Glomerular endothelial cell (primary cell): ENCODE data around the gene DHRS9. TPM values are rescaled to one million over a fixed set of nuclear protein-coding genes. Genes with fewer than 3 reads are reported as not detected.
"Not testable (repeated sequence)": the region's sequence is repeated elsewhere in the genome, so short reads cannot be mapped to it uniquely, and the experiment has no call there.

Experiments used
- DNase-seq: peaks from one replicate; pipeline ENCODE4 v3.0.0-alpha.2; 2011; ENCODE audit warnings: low read depth, low spot score; ENCODE audit errors: extremely low read depth
- total RNA-seq: library from RNA; depleted of rRNA; stranded (reverse); fragments of >200 nt; gene quantifications from 2 replicates; pipeline ENCODE4 v1.2.3, GENCODE V29; 2015

Gene DHRS9
- total RNA-seq, 1 donor from 2014 or later = 3.0 TPM

GRCh38 chr2:169119851-169120250 is 50.5 kb downstream of the DHRS9 start:
- DNase-seq = no peak

- no peak for DNase-seq
Observed at GRCh38 chr2:169129703-169130243, 60.4 kb downstream of the DHRS9 start.

GRCh38 chr2:169131587-169132512 is 62.5 kb downstream of the DHRS9 start:
- peak; percentile 54 for DNase-seq

GRCh38 chr2:169134272-169134671 is 64.9 kb downstream of the DHRS9 start:
- DNase-seq = not testable (repeated sequence)

GRCh38 chr2:169136428-169136827 is 67.1 kb downstream of the DHRS9 start:
- not testable (repeated sequence) for DNase-seq

- no peak for DNase-seq
Observed at GRCh38 chr2:169136885-169137534, 67.6 kb downstream of the DHRS9 start.

- no peak for DNase-seq
Observed at GRCh38 chr2:169137924-169138323, 68.6 kb downstream of the DHRS9 start.

- no peak for DNase-seq
Observed at GRCh38 chr2:169139145-169139544, 69.8 kb downstream of the DHRS9 start.

- DNase-seq = no peak
Observed at GRCh38 chr2:169139993-169140767, 70.8 kb downstream of the DHRS9 start.

GRCh38 chr2:169141713-169142352 is 72.5 kb downstream of the DHRS9 start:
- peak; percentile 29 for DNase-seq

GRCh38 chr2:169143998-169144397 is 74.6 kb downstream of the DHRS9 start:
- DNase-seq = no peak

Other genes with a start within 250 kb of the DHRS9 start
- gene SPC25, start 179.1 kb upstream of the DHRS9 start, total RNA-seq = 1.6 and 6.4 TPM in 2 replicates
- gene G6PC2, start 168.3 kb upstream of the DHRS9 start, total RNA-seq = not detected in 2 replicates
- gene ABCB11, start 38.2 kb upstream of the DHRS9 start, total RNA-seq = 0.18 TPM in 1 of 2 replicates, not detected in the other